GM10266 (cell line): ENCODE results near the gene ARHGAP12.

ENCODE experiments used
- DNase-seq: peaks from one replicate; pipeline ENCODE4 v3.0.0; 2012; ENCODE audit errors: extremely low spot score
- TF ChIP-seq, protein P1 (sequence below): IDR thresholded peaks from 2 replicates; pipeline ENCODE4 v1.5.1; 2012; ENCODE audit warnings: mild to moderate bottlenecking, low read depth; ENCODE audit not compliant: control insufficient read depth, insufficient read depth; ENCODE audit errors: missing control alignments

ARHGAP12 gene

GRCh38 chr10:31768467-31768866 is 160.2 kb downstream of the ARHGAP12 start:
- TF ChIP-seq, protein P1, sequence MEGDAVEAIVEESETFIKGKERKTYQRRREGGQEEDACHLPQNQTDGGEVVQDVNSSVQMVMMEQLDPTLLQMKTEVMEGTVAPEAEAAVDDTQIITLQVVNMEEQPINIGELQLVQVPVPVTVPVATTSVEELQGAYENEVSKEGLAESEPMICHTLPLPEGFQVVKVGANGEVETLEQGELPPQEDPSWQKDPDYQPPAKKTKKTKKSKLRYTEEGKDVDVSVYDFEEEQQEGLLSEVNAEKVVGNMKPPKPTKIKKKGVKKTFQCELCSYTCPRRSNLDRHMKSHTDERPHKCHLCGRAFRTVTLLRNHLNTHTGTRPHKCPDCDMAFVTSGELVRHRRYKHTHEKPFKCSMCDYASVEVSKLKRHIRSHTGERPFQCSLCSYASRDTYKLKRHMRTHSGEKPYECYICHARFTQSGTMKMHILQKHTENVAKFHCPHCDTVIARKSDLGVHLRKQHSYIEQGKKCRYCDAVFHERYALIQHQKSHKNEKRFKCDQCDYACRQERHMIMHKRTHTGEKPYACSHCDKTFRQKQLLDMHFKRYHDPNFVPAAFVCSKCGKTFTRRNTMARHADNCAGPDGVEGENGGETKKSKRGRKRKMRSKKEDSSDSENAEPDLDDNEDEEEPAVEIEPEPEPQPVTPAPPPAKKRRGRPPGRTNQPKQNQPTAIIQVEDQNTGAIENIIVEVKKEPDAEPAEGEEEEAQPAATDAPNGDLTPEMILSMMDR: no peak
- no peak for DNase-seq

- no peak for DNase-seq
- TF ChIP-seq, protein P1: no peak
Measured at GRCh38 chr10:31765541-31765940, 163.1 kb downstream of the ARHGAP12 start.

GRCh38 chr10:31762316-31762715 is 166.3 kb downstream of the ARHGAP12 start:
- TF ChIP-seq, protein P1: no peak
- no peak for DNase-seq

DNA sequence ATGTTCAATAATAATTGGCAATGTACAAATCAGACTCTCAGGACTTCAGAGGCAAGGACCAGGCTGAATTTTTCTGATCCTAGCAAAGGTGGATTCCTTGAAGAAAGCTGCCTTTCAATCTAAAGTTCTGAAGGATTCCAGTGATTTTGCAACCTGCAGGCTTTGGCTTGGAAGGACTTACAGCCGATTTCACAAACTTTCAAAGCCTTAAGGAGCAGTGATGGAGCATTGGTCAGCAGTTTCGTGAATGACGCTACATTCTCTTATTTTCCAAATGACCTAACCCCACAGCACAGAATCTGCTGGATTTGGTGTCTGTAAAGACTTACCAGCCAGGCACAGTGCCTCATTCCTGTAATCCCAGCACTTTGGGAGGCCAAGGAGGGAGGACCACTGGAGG is 167.5 kb downstream of the ARHGAP12 start:
- TF ChIP-seq, protein P1: no peak
- DNase-seq: no peak

GRCh38 chr10:31760674-31761081 is 168.0 kb downstream of the ARHGAP12 start:
- TF ChIP-seq, protein P1: no peak
- DNase-seq: no peak

- TF ChIP-seq, protein P1: no peak
Measured at GRCh38 chr10:31759799-31760626, 168.6 kb downstream of the ARHGAP12 start.

DNA sequence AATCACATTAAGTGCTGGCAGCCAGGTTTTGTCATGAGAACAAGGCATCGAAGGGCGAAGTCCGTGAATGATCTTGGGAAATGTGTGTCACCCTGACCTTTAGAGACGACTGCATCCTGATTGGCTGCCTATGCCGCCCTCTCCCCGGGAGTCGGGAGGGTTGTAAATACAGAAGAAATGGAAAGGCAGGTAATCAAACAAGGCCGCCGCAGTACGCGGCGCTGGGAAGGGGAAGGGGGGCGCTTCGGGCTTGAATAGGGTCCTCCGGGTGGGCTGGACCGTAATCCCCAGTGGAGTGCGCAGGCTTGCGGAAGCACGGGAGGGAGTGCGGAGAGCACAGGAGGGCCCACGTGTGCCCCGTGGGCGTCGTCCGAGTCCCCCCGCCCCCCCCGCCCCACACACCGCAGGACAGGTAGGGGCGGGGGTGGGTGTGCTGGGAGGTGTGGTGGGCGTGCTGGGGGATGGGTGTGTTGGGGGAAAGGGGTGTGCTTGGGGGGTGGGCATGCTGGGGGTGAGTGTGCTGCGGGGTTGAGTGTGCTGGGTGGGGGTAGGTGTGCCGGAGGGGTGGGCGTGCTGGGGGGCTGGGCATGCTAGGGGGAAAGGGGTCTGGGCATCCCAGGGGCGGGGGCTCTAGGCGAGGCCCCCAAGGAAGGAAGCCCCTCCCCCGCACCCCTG is 169.4 kb downstream of the ARHGAP12 start:
- TF ChIP-seq, protein P1: no peak
- peak; percentile 67 for DNase-seq

More at GRCh38 chr10:31759799-31760626, 168.6 kb downstream of the ARHGAP12 start:
- DNase-seq: peak; percentile 97
